GM21515 (cell line): ENCODE data around the gene ELFN1.

Source experiments
- ATAC-seq: cut with Tn5 transposase; IDR thresholded peaks from one replicate; pipeline ENCODE4 v1.9.1; 2021; ENCODE audit not compliant: unreplicated experiment

ELFN1 gene

DNA sequence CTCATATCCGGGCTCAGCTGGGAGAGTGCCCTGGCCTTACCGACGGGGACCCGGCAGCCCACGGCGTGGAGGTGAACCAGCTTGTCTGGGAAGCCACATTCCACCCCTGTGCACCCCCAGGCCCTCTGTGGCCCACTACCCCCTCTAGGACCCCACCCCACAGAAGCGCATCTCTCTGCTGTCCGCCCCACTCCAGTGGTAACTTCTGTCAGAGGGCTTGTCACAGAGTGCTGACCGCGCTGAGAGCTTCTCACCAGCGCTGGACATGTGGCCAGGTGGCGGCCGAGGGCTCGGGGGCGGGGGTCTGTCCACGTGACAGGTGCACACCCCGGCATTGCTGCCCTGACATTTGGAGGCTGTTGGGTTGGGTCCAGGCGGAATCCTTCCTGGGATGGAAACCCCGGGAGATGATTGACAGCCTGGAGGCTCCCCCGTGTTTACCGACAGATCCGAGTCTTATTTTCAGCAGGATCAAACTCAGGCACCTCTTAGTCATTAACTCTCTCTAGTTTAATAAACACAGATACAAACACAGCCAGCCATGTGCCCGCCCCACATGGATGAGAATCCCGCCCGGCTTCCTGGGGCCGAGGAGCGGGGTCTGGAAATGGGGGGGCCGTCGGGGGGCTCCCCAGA is 5.1 kb downstream of the ELFN1 start:
- ATAC-seq = no peak

DNA sequence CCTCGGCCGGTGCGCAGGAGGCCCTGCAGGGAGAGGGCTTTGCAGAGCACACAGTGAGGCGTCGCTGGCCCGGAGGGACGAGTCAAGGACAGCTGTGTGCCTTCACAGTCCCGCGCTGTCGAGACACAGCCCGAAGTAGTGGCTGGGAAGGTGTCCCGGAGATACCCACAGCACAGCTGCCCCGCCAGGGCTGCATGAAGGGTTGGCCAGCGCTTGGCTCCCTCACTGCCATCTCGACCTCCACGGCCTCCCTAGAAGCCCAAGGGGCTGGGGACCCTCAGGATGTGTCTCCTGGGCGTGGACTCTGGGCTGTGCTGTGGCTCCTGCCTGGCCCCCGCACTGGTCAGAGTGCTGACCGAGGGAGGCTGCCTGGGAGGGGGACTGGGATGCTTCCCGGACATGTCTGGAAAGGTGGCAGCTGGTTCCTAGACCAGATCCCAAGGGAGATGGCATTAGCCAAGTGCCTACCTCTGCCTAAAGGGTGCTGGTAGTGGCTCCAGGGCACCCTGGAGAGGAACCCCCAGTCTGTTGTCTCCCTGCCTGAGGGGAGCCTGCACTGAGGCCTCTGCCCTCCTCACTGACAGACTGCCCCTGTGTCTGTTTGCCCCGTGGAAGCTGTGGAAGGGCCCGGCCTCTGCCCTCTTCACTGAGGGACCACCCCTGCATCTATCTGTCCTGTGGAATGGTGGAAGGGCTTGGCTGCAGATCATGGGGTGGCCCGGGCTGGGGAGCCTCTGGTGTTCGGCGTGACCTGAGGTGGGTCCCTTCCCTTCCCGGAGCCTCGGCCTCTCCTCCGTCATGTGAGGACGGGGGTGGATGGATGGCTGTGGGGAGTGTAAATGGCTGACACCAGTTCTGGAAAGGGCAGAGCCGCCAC is 5.8 kb downstream of the ELFN1 start:
- no peak for ATAC-seq

GRCh38 chr7:1676550-1677078 is 6.5 kb downstream of the ELFN1 start:
- ATAC-seq = no peak

DNA sequence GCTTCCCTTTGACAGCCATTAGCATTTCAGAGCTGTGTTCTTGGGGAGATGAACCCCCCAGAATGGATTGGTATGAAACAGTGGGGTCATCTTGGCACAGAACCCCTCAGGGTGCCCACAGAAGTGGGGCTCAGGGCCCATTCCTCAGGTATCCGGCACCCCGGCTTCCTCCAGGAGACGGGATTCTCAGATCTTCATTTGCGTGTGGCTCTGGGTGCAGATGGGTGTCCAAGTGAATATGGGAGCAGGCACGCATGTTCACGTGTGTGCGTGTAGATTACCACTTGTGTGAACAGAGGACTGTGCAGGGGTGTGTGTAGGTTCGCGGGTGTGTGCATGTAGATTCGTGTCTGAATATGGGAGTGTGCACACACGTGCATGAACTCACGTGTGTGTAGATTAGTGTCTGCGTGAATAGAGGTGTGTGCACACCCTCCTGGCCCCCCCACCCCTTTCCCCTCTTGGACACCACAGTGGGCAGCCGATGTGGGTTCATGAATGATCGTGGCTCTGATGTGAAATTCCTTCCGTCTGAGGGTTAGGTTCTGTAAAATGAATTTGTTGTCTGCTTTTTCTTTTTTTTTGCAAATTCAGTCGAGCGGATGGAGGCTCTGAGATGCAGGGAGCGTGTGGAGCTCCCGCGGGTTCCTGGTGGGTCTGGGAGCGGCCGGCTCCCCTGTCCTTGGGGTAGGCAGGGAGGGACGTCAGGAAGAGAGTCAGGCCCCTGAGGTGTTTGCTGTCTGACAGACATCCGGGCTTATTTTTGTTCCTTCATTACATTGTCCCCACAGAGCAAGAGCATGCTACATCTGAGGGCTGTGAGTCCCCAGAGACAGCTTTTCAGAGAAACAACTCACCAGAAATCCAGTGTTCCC is 7.4 kb downstream of the ELFN1 start:
- no peak for ATAC-seq

DNA sequence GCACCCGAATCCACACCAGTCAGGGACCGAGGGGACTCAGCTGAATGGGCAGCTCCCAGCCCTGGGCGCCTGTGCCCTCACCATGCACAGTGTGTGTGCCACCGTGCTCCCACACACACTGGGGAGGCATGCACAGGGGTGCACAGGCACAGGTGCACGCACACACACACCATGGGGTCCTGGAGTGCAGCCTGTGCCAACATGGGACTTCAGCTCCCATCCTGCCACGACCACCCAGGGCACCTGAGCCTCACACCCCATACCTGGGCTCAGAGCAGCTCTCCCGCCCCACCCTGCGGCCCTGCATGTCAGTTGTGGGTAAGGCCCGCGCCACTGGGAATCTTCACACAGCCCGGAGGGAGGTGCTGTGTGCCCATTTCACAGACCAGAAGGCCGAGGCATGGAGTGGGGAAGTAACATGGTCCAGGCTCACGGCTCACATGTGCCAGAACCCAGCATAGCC is 8.0 kb downstream of the ELFN1 start:
- ATAC-seq = no peak

DNA sequence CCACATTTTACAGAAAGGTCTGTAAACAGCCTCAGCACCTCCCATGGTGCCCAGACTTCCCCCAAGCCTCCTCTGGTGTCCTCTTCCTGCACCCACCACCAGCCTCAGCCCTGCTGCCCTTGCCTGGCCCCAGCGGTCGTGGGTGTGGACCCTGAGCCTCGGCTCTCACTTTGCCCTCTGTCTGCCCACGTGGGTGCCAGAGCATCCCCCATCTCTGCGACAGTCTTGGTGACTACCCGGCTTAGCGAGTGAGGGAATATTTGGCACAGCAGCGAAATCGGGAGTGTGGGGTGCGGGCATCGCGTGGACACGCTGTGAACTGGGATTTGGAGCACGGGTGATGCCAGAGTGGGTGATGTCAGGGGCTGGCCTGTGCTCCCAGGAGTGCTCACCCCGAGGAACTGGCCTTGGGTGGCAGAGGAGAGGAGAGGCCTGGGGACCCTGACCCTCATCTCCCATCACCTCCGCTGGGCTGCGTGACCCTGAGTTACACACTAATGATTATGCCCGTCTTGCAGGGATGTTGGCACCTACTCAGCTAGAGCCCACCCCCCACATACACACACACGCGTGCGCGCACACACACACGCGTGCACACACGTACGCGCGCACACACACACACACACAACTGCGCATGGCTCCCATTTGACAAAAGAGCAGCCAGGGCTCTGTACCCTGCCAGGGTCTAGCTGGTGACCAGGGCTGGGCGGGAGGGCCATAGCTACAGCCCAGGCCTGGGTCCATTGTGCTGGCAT is 8.7 kb downstream of the ELFN1 start:
- no peak for ATAC-seq

GRCh38 chr7:1679326-1679965 is 9.4 kb downstream of the ELFN1 start:
- no peak for ATAC-seq

DNA sequence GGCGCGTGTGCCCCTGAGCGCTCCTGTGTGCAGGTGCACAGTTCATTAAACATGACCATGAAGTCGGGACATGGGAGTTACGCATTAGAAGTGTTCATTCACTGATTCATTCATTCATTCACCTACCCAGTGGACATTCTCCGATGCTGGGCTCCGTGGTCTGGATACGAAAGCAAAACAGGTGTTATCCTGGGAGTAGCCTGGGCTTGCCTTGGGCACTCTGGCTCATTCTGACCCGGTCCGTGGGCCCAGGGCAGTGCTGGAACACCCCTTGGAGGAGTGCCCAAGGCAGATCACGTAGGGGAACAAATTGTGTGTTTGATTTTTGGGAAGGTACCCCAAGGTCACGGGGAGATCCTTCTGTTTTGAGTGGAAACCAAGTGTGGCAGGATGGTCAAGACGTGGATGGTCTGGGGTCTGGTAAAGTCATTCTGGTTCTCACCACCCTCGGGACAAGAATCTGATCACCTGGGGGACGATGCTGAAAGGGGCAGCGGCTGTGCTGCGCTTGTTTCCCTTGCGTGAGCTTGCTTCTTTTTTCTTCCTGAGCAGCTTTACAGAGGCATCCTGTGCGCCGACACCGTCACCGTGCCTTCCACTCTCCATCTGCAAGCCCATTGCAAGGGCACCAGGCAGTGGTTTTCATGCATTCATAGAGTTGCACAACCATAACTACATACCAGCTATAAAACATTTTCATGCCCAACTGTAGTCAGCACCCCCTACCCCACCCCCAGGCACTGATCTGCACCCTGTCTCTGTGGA is 10.1 kb downstream of the ELFN1 start:
- ATAC-seq = no peak

DNA sequence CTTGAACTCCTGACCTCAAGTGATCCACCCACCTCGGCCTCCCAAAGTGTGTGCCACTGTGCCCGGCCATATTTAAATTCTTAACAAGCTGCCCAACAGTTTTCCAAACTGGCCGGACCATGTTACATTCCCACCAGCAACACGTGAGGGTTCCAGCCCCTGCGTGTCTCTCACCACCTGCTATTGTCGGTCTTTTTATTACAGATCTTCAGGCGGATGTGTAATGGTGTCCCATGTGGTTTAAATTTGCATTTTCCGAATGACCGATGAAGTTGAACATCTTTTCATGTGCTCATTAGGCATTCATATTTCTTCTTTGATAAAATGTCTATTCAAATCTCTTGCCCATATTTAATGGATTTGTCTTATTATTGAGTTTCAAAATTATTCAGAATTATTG is 11.5 kb downstream of the ELFN1 start:
- no peak for ATAC-seq

- no peak for ATAC-seq
Measured at GRCh38 chr7:1685000-1685624, 15.0 kb downstream of the ELFN1 start.

GRCh38 chr7:1688542-1688941 is 18.5 kb downstream of the ELFN1 start:
- no peak for ATAC-seq

GRCh38 chr7:1689311-1689710 is 19.2 kb downstream of the ELFN1 start:
- no peak for ATAC-seq

- no peak for ATAC-seq
Measured at GRCh38 chr7:1690359-1690958, 20.4 kb downstream of the ELFN1 start.

- no peak for ATAC-seq
Measured at GRCh38 chr7:1691096-1691495, 21.0 kb downstream of the ELFN1 start.

- ATAC-seq = no peak
Measured at GRCh38 chr7:1691601-1692514, 21.8 kb downstream of the ELFN1 start.

- ATAC-seq = no peak
Measured at GRCh38 chr7:1692515-1693418, 22.7 kb downstream of the ELFN1 start.
